ENCODE data around the gene ACP5. TPM values are rescaled to one million over a fixed set of nuclear protein-coding genes. Genes with fewer than 3 reads are reported as not detected.

Gene ACP5
- polyA plus RNA-seq, 1 donor from 2014 or later = not detected

- Histone ChIP-seq H3K36me3 (ENCODE audit: insufficient read depth, low read length) (no peaks in the 10 kb centered on the region), H3K4me2 (ENCODE audit: low read length) (no peak overlapping the region), H3K27me3 (ENCODE audit: insufficient read depth, low read depth, low read length) (no peaks in the 10 kb centered on the region), H4K20me1 (ENCODE audit: insufficient read depth) (no peaks in the 10 kb centered on the region), H3K27ac (ENCODE audit: low read length) (no peak overlapping the region), H3K9me2 (ENCODE audit: insufficient read depth, low read length) (no peaks in the 10 kb centered on the region), H3K9ac (ENCODE audit: low read length) (no peak overlapping the region), H3K79me2 (replicated peaks; ENCODE audit: insufficient read depth, low read length) (no peaks in the 10 kb centered on the region), H3F3A (ENCODE audit: insufficient read depth, low read length, poor library complexity, severe bottlenecking) (no peaks in the 10 kb centered on the region), H3K4me3 (ENCODE audit: low read length) (no peak overlapping the region), H3K9me3 (ENCODE audit: low read length) (no peaks in the 10 kb centered on the region), H2AFZ (ENCODE audit: low read depth, low read length) (no peak overlapping the region)
- TF ChIP-seq REST (IDR thresholded peaks at IDR 0.05; ENCODE audit: borderline replicate concordance) (no peak), TAF1 (IDR thresholded peaks at IDR 0.05; ENCODE audit: low read depth) (no peak), EP300 (conservative IDR thresholded peaks at IDR 0.05; ENCODE audit: poor library complexity, severe bottlenecking) (no peak), SMC3 (conservative IDR thresholded peaks at IDR 0.05; ENCODE audit: poor library complexity) (no peak), POLR2AphosphoS5 (IDR thresholded peaks at IDR 0.05) (no peak), EZH2 (IDR thresholded peaks at IDR 0.05; ENCODE audit: borderline replicate concordance, insufficient read depth, low read length, poor library complexity, severe bottlenecking) (no peak), RAD21 (conservative IDR thresholded peaks at IDR 0.05) (no peak), MXI1 (conservative IDR thresholded peaks at IDR 0.05; ENCODE audit: poor library complexity, severe bottlenecking) (no peak)
- TF ChIP-seq, protein P1, sequence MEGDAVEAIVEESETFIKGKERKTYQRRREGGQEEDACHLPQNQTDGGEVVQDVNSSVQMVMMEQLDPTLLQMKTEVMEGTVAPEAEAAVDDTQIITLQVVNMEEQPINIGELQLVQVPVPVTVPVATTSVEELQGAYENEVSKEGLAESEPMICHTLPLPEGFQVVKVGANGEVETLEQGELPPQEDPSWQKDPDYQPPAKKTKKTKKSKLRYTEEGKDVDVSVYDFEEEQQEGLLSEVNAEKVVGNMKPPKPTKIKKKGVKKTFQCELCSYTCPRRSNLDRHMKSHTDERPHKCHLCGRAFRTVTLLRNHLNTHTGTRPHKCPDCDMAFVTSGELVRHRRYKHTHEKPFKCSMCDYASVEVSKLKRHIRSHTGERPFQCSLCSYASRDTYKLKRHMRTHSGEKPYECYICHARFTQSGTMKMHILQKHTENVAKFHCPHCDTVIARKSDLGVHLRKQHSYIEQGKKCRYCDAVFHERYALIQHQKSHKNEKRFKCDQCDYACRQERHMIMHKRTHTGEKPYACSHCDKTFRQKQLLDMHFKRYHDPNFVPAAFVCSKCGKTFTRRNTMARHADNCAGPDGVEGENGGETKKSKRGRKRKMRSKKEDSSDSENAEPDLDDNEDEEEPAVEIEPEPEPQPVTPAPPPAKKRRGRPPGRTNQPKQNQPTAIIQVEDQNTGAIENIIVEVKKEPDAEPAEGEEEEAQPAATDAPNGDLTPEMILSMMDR (IDR thresholded peaks at IDR 0.05; ENCODE audit: poor library complexity, severe bottlenecking) = no peak
These were observed 1.1 kb upstream of the ACP5 start for GRCh38 chr19:11578258-11579142.

GRCh38 chr19:11576227-11576626 lies 1.2 kb downstream of the ACP5 start:
- Histone ChIP-seq H3K9ac (ENCODE audit: low read length) (no peak overlapping the region), H3K4me3 (ENCODE audit: low read length) (no peak overlapping the region), H3K27me3 (ENCODE audit: insufficient read depth, low read depth, low read length) (no peaks in the 10 kb centered on the region), H3F3A (ENCODE audit: insufficient read depth, low read length, poor library complexity, severe bottlenecking) (no peaks in the 10 kb centered on the region), H3K27ac (ENCODE audit: low read length) (no peak overlapping the region), H3K79me2 (replicated peaks; ENCODE audit: insufficient read depth, low read length) (no peaks in the 10 kb centered on the region), H4K20me1 (ENCODE audit: insufficient read depth) (no peaks in the 10 kb centered on the region), H3K9me3 (ENCODE audit: low read length) (no peaks in the 10 kb centered on the region), H3K4me2 (ENCODE audit: low read length) (no peak overlapping the region), H3K36me3 (ENCODE audit: insufficient read depth, low read length) (no peaks in the 10 kb centered on the region), H2AFZ (ENCODE audit: low read depth, low read length) (no peak overlapping the region), H3K9me2 (ENCODE audit: insufficient read depth, low read length) (no peaks in the 10 kb centered on the region)
- no peak for TF ChIP-seq RAD21 (conservative IDR thresholded peaks at IDR 0.05)
- no peak for TF ChIP-seq REST (IDR thresholded peaks at IDR 0.05; ENCODE audit: borderline replicate concordance)
- no peak for TF ChIP-seq MXI1 (conservative IDR thresholded peaks at IDR 0.05; ENCODE audit: poor library complexity, severe bottlenecking)
- TF ChIP-seq, protein P1 (IDR thresholded peaks at IDR 0.05; ENCODE audit: poor library complexity, severe bottlenecking) = no peak
- TF ChIP-seq EZH2 (IDR thresholded peaks at IDR 0.05; ENCODE audit: borderline replicate concordance, insufficient read depth, low read length, poor library complexity, severe bottlenecking) = no peak
- TF ChIP-seq SMC3 (conservative IDR thresholded peaks at IDR 0.05; ENCODE audit: poor library complexity) = no peak
- no peak for TF ChIP-seq POLR2AphosphoS5 (IDR thresholded peaks at IDR 0.05)
- no peak for TF ChIP-seq EP300 (conservative IDR thresholded peaks at IDR 0.05; ENCODE audit: poor library complexity, severe bottlenecking)
- no peak for TF ChIP-seq TAF1 (IDR thresholded peaks at IDR 0.05; ENCODE audit: low read depth)
